B cell (primary cell): ENCODE data around the gene FGD4.
"Not testable (repeated sequence)": the region's sequence is repeated elsewhere in the genome, so short reads cannot be mapped to it uniquely, and the experiment has no call there.

ENCODE experiments used
- CTCF ChIP-seq: fragments of 200-600 bp; IDR thresholded peaks from one replicate; pipeline ENCODE4 v1.8.0; 2022; ENCODE audit warnings: antibody characterized with exemption, mild to moderate bottlenecking
- EZH2 ChIP-seq: IDR thresholded peaks from 2 replicates; pipeline ENCODE4 v1.6.1; 2012; ENCODE audit warnings: borderline replicate concordance, low read depth, mild to moderate bottlenecking, moderate library complexity, low read length; ENCODE audit not compliant: insufficient read depth, poor library complexity, severe bottlenecking

GRCh38 chr12:32533506-32533905 is 134.1 kb downstream of the FGD4 start:
- TF ChIP-seq EZH2, CTCF: not testable (repeated sequence)
